Measurements from ENCODE around the gene LRRC32.

LRRC32 gene

DNA sequence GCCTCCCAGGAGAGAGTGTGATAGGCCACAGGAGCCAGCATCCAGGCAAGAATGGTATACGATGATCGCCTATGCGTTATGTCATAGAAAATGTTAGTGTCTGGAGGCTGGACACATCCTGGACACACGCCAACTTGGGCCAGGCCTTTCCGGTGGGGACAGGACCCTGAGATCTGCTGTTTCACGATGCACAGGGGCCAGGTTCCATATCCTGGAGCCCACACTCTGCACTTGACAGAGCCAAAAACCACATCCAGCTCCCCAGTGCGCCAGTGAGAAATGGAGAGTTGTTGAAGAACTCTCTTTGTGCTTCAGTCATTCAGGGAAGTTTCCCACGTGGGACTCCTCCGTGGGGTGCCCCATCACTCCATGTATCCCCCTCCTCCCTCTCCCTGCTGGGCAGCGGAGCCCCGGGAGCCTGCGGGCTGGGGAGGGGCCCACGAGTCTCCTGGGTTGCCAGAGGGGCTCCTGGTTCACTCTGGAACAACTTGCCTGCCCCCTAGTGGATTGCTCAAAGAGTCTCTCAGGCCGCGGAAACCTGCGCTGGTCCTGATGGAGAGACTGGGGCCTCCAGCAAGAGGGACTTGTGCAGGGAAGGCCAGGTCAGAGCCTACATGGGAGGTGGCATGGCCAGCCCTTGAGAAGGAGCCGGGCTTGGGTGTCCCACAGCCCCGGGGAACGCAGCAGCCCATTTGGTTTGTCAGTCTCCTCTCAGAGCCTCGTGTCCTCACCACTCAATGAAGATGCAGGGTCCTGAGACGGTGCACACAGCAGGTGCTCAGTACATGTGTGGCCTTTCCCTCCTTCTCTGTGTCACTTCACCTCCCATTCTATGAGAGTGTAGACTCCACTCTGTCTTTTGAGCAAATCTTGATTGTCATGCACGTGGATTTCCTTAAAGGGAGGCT is 10.2 kb upstream of the LRRC32 start:
- DNase-seq (ENCODE audit: low read depth in 2 of 2) = peak; percentile 20 to 30

DNA sequence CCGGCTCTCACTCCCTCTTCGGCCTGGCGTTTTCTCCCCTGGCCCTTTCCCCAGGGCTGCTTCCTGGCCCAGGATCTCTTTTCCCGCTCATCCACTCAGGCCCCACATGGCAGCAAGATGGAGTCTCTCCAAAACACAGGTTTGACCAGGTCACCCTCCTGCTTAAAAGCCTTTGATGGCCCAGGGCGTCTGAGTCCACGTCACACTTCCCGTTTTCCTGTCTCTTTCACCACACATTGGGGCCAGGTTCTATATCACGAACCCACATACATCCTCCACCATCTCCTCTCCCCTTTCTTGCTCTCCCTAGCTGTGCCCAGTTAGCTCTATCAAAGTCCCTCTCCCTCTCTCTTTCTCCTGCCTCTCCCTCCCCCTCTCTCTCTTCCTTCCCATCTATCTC is 7.8 kb upstream of the LRRC32 start:
- DNase-seq (ENCODE audit: low read depth in 2 of 2) = no peak

- no peak for DNase-seq (ENCODE audit: low read depth in 2 of 2)
Observed at GRCh38 chr11:76677458-76677765, 6.9 kb upstream of the LRRC32 start.

DNA sequence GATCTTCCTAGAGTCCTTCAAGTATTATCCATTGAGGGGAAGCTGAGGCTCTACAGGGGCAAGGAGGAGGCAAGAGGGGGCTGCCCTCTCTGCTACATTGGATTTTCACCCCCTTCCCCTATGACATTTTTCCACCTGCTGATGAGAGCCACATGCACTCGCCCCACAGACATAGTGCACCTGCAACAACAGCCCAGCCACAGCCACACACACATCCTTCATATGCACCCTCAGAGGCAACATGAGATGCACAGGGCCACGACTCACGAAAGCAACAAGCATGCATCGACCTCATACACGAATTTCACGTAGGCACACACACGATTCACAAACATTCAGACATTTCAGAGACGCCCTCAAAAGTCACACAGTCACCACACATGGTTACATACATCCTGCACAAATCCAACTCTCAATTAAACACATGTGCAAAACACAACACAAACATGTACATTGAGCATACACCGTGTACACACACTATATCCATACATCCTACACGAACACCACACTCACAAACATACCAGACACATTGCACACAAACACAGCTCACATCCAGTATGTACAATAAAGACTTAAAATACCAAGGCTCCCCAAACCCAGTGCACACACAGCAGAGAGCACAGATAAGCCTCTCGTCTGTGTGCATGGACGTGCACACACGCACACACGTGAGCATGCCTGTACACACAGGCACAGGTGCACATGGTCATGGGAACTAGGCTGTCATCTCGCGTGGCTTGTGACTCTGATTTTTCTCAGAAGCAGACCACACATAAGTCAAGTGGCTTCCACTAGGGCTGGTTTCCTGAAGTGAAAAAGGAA is 6.3 kb upstream of the LRRC32 start:
- no peak for DNase-seq (ENCODE audit: low read depth in 2 of 2)

DNA sequence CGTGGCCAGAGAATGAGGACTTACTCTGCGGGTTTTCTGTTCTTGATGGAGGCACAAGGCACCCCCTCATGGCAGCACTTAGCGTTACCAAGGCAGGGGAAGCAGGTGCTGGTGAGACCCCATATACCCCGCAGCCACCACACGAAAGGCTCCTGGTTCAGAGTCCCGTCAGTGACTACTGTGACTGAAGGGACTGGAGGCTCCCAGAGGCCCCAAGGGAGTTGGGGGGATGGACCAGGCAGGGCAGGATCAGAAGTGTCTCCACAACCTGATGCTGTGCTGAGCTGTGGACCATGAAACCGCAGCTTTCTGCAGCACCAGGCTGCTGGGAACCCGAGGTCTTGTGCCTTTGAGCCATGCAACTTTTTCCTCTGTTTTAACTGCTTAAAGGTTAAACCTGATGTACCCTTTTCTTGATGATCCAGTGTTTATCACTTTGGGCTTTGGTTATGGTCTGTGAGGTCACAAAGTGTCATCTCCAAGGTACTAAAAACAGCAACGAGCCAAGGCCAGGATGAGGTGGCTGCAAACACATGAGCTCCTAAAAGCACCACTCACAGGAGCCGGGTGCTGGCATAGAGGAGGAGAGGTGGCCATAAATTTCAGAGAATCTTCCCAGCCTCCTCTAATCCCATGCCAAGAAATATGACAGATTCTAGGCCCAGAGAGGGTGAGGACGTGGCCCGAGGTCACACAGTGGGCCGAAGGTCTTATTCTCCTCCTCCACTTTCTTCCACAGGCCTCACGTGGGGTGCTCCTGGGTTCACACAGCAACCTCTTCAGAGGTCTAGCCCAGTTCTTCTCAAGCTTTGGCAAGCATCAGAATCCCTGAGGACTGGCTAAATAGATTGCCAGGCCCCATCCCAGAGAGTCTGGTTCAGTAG is 4.2 kb upstream of the LRRC32 start:
- no peak for DNase-seq (ENCODE audit: low read depth in 2 of 2)

DNA sequence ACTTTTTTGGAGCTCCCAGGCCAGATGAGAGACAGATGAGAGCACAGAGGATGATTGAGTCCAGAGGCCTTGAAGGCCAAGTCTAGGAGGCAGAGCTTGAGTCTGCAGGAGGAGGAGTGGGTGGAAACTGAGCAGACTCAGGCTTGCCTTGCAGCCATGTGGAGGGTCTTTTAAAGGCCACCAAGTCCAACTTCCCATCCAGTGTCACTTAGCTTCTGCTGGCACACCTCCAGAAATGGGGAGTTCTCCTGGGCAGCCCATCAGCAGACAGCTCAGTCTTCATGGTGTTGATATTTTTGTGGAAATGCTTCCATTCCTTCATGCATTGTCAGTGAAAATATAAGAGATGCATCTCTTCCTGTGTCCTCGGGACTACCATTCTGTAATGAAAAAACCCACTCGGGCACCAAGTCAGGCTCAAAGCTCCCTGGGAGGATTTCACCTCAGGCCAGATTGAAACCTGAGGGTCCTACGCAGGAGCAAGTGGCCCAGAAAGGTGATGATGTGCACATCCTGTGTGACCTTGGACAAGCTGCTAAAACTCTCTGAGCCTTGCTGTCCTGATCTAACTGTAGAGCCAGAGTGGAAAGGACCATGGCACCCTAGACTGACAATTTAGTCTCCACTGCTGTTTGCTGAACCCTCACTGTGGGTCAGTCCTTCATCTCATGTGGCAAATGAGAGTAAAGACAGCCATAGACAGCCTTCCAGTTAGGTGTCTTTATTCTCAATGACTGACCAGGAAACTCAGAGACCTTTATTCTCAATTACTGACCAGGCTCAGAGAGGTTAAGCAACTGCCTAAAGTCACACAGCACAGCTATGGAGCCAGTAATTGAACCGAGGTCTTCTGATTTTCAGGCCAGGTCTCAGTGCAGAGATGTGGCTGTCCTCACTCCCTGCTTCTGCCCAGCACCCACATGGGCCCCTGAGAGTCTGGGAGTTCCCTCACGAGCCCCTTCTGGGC is 2.9 kb upstream of the LRRC32 start:
- no peak for DNase-seq (ENCODE audit: low read depth in 2 of 2)

DNA sequence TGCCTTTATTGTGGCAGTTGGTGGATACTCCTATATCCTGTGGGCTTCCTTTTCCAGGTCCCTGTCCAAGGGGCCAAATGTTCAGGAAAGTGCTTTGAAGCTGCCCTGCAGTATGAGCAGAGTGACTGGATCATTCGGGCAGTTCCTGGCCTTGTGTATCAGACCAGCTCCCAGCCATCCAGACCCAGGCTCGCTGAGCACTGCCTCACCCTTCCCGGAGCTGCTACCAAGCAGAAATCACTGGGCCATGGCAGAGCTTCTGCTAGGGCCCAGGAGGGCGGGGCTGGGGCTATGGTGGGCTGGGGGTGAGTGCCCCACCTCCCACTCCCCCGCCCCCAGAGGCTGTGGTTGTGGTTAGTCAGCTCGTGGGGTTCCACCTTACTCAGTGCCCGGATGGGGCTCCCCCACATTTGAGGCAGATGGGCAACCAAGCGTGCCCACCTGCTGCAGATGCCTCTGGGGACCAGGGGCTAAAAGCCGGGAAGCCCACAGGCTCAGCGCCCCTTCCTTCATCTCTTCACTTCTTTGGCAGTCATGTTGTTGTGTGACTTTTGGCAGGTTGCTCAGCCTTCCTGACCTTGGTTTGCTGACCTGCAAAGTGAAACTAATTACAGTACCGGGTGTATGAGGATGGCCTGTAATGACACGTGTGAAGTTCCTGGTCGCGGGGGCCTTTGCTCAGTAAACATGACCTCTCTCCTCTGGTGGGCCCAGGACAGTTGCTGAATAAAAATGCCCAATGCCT is 2.1 kb upstream of the LRRC32 start:
- no peak for DNase-seq (ENCODE audit: low read depth in 2 of 2)

DNA sequence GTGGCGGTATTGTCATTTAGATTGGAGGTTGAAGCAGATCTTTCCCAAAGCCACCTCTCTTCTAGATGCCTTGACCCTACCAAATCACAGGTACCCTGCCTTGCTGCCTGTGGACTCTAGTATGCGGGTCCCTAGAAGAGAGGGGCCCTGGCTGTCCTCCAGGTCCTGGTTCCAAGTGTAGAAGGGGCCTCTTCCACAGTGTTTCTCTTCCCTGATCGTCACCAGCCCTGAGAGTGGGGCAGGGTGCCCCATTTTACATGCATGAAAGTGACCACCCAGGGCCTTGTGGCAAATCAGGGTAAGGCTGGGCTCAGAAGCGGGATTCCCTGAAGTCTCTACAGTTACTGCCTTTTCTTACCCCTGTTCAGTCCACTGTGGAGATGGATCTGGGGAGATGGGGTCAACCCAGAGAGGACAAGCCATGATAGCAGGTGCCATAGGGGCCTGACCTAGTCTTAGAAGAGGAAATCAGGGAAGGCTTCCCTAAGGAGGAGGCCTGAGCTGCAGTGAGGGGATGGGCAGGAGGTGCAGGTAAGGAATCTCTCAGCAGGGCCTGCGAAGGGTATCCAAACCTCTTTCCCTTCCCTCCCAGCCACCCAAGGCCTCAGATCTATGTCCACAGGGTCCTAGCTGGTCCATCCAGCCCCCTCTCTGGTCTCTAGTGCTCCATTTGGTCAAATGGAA is 1.2 kb upstream of the LRRC32 start:
- no peak for DNase-seq (ENCODE audit: low read depth in 2 of 2)

- no peak for DNase-seq (ENCODE audit: low read depth in 2 of 2)
Observed at GRCh38 chr11:76671237-76671592, 668 bp upstream of the LRRC32 start.

DNA sequence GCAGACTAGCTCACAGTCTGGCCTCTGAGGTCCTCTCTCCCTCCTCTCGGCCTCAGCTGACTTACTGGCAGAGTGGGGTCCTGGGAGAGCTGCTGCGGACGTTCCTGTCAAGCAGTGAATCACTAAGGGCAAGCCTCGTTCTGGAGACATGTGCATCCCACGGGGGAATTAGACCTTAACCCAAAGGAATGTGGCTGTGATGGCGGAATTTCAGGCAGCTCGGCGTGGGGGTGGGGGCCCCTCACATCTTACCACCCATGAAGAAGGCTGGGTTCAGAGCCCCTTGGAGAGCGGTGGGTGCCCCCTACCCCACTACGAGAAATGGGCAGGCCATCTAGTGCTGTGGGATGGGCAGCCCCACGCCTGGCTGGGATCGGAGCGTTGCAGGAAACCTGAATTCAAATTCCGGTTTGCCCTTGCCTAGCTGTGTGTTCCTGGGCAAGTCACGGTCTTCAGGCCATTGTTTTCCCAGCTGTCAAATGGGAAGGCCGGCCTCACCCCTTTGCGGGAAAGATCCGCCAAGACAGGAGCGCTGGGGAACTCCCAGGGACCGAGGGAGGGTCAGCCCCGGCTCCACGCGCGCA is 554 bp downstream of the LRRC32 start:
- DNase-seq (ENCODE audit: low read depth in 2 of 2) = peak; percentile 65 to 74

DNA sequence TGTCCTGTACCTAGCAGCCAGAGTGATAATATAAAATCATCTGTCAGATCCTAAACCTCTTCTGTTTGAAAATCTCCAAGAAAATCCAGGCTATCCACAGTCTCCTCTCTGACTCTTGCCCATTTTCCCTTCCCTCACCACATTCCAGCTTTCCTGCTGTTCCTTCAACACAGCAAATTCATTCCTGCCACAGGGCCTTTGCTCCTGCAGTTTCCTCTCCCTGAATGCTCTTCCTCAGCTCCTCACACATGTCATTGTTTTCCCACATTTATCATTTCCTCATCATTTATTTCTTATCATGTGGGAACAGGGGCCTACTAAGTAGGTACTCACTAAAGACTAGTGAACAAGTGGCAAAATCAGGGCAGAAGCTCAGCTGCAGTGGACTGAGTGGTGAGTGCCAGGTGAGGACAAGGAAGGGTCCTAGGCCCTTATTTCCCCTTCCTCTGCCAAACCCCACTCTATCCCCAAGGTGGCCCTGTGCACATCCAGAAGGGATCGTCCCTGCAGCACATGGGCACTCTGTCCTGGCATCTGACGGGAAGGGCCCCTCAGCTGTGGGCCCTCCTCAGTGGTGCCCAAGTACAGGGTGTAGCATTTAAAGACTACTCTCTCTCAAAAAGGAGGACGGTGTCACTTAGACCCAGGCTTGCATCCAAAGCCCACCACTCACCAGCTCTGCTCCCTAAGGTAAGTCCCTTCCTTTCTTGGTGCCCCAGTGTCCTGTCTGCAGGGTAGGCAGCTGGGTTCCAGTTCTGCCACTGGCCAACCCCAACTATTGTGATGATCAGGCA is 2.0 kb downstream of the LRRC32 start:
- DNase-seq (ENCODE audit: low read depth in 2 of 2) = no peak

DNA sequence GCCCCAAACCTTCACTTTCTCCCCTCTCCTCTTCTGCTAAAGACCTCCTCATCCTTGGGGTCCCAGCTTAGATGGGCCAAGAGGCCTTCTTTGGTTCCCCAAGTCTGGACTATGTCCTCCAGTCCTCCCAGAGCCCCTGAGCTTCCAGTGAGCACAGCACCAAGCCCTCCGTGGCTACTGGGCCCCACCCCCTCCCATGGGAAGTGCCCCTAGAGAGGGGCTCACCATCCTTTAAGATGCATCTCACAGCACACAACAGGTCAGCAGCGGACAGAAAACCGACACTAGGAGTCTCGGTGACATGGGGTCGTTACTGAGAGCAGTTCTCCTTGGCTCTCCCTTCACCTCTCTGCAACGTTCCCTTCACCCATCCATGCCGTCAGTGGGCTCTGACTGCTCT is 2.7 kb downstream of the LRRC32 start:
- no peak for DNase-seq (ENCODE audit: low read depth in 2 of 2)

GRCh38 chr11:76667271-76667818 is 3.2 kb downstream of the LRRC32 start:
- DNase-seq (ENCODE audit: low read depth in 2 of 2) = no peak

GRCh38 chr11:76666830-76667229 is 3.7 kb downstream of the LRRC32 start:
- no peak for DNase-seq (ENCODE audit: low read depth in 2 of 2)

DNA sequence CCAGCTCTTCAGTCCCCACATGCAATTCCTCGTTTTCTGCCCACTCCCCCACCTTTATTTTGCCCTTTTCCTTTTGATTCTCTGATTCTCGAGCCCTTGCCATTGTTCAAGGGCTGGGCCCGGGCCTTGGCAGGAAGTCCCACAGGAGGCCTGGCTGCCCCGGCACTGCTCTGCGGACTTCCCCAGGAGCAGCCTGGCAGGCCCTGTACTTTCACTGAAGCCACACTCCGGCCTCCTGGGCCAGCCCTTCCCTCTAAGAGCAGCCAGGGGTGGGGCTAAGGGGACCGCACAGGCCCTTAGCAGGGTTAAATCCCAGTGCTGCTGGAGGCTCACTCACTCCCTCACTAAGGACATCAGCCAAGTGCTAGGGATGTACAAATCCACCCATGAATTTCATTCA is 4.1 kb downstream of the LRRC32 start:
- no peak for DNase-seq (ENCODE audit: low read depth in 2 of 2)

GRCh38 chr11:76665921-76666351 is 4.6 kb downstream of the LRRC32 start:
- no peak for DNase-seq (ENCODE audit: low read depth in 2 of 2)

- no peak for DNase-seq (ENCODE audit: low read depth in 2 of 2)
Observed at GRCh38 chr11:76665172-76665571, 5.4 kb downstream of the LRRC32 start.

GRCh38 chr11:76664578-76665061 is 5.9 kb downstream of the LRRC32 start:
- no peak for DNase-seq (ENCODE audit: low read depth in 2 of 2)

Data from fibroblast of skin of left biceps (primary cell).